ENCODE measurements around the gene NR1D2.

NR1D2 gene

DNA sequence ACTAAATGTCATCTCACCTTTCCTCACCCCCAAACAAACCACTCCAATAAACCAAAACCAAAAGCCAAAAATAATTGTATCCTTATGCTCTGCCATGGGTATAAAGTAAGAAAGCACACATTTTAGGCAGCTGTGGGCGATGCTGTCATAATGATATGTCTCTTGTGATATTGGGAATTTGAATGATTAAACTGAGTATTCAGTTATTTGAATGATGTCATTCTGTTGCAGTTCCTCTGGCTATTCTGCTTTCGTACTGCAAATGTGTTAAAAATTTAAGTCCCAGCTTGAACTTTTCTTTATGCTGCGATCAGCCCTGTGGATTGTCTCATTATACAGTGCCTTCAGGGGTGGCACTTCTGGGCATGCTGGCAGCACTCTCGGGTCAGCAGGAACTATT is 10.8 kb upstream of the NR1D2 start:
- DNase-seq (ENCODE audit: insufficient read length) (no peak), FAIRE-seq (peak; percentile 54)
- no peak for TF ChIP-seq POLR2A (IDR thresholded peaks at IDR 0.05; ENCODE audit: low read depth, low read length)
- no peak for TF ChIP-seq POLR2AphosphoS5 (IDR thresholded peaks at IDR 0.05; ENCODE audit: low read depth, low read length)
- no peak for TF ChIP-seq TAF1 (IDR thresholded peaks at IDR 0.05; ENCODE audit: borderline replicate concordance, low read depth, low read length)

DNA sequence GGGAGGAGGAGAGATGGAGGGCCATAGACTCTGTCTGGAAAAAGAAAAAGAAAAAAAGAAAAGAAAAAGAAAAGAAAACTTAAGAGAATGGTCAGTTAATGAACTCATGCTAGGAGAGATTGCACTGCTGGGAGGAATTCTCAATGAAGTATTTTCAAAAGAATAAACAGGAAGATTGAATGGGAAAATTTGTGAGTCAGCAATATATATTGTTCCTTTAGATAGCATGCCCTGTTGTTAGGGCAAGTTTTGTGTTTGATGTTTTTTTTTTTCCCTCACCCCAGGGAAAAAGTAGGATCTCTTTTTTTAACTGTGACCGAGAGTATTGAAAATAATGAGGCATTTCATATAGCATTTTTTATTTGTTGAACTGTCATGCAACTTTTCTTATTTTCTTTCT is 7.8 kb upstream of the NR1D2 start:
- no peak for TF ChIP-seq TAF1 (IDR thresholded peaks at IDR 0.05; ENCODE audit: borderline replicate concordance, low read depth, low read length)
- TF ChIP-seq POLR2AphosphoS5 (IDR thresholded peaks at IDR 0.05; ENCODE audit: low read depth, low read length): no peak
- no peak for TF ChIP-seq POLR2A (IDR thresholded peaks at IDR 0.05; ENCODE audit: low read depth, low read length)
- DNase-seq (ENCODE audit: insufficient read length) (no peak), FAIRE-seq (no peak)

DNA sequence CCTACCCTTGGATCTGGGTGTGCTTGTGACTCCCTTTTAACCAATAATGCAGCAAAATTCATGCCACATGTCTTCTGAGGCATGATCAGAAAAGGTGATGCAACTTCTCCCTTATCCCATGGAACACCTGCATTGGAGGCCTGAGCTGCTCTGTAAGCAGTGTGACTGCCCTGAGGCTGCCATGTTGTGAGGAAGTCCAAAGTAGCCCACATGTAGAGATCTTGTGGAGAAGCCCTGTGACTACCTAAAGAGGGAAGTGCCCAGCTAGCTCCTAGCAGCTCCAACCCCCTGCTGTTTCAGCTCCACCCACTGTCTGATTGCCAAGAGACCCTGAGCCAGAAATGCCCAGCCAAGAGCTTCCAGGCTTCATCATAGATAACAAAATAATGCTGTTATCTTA is 6.4 kb upstream of the NR1D2 start:
- no peak for FAIRE-seq
- no peak for DNase-seq (ENCODE audit: insufficient read length)
- TF ChIP-seq POLR2AphosphoS5 (IDR thresholded peaks at IDR 0.05; ENCODE audit: low read depth, low read length) (no peak), TAF1 (IDR thresholded peaks at IDR 0.05; ENCODE audit: borderline replicate concordance, low read depth, low read length) (no peak), POLR2A (IDR thresholded peaks at IDR 0.05; ENCODE audit: low read depth, low read length) (no peak)

DNA sequence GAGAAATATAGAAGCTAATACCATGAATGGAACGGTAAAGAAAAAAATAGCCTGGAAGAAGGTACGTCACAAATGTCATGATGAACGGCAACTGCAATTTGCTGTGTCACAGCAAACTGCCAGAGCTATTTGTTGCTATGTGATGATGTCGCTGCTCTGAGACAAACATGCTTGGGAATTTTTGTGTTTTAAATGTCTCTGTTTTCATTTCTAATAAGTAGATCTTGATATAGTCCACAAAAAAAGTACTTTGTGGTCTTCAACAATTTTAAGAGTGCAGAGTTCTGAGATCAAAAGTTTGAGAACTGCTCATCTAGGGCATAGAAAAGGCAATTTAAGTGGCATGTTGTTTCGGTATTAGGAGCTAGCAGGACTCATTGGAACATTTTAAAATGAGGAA is 4.3 kb upstream of the NR1D2 start:
- DNase-seq (ENCODE audit: insufficient read length) (no peak), FAIRE-seq (no peak)
- TF ChIP-seq TAF1 (IDR thresholded peaks at IDR 0.05; ENCODE audit: borderline replicate concordance, low read depth, low read length) (no peak), POLR2AphosphoS5 (IDR thresholded peaks at IDR 0.05; ENCODE audit: low read depth, low read length) (no peak), POLR2A (IDR thresholded peaks at IDR 0.05; ENCODE audit: low read depth, low read length) (no peak)

DNA sequence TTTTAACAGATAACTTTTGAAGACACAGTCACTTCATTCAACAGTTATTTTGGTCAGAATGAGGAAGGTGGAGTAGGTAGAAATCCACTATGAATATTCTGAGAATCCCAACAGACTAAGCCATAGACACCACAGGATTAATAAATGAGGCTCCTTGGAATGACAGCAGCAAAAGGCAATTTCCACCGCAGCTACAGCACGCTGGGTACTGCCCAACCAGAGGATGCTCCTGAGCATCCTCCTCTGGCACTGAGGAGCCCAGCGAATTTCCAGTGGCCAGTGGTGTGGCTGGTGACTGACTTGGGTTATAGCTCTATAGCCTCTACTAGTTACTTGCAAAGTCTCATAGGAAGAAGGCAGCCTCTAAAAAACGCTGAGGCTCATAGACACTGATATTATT is 3.6 kb upstream of the NR1D2 start:
- FAIRE-seq: no peak
- DNase-seq (ENCODE audit: insufficient read length): no peak

DNA sequence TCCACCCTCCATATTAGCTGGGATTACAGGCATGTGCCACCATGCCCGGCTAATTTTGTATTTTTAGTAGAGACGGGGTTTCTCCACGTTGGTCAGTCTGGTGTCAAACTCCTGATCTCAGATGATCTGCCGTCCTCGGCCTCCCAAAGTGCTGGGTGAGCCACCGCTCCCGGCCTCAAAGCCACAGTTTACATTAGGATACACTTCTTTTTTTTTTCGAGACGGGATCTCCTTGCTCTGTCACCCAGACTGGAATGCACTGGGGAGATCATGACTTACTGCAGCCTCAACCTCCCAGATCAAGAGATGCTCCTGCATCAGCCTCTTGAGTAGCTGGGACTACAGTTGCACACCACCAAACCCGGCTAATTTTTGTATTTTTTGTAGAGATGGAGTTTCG is 2.5 kb upstream of the NR1D2 start:
- DNase-seq (ENCODE audit: insufficient read length) (no peak), FAIRE-seq (no peak)
- no peak for TF ChIP-seq POLR2A (IDR thresholded peaks at IDR 0.05; ENCODE audit: low read depth, low read length)
- TF ChIP-seq POLR2AphosphoS5 (IDR thresholded peaks at IDR 0.05; ENCODE audit: low read depth, low read length): no peak
- no peak for TF ChIP-seq TAF1 (IDR thresholded peaks at IDR 0.05; ENCODE audit: borderline replicate concordance, low read depth, low read length)

More for the DNA sequence above, 3.6 kb upstream of the NR1D2 start:
- TF ChIP-seq POLR2AphosphoS5 (IDR thresholded peaks at IDR 0.05; ENCODE audit: low read depth, low read length) (no peak), POLR2A (IDR thresholded peaks at IDR 0.05; ENCODE audit: low read depth, low read length) (no peak), TAF1 (IDR thresholded peaks at IDR 0.05; ENCODE audit: borderline replicate concordance, low read depth, low read length) (no peak)

DNA sequence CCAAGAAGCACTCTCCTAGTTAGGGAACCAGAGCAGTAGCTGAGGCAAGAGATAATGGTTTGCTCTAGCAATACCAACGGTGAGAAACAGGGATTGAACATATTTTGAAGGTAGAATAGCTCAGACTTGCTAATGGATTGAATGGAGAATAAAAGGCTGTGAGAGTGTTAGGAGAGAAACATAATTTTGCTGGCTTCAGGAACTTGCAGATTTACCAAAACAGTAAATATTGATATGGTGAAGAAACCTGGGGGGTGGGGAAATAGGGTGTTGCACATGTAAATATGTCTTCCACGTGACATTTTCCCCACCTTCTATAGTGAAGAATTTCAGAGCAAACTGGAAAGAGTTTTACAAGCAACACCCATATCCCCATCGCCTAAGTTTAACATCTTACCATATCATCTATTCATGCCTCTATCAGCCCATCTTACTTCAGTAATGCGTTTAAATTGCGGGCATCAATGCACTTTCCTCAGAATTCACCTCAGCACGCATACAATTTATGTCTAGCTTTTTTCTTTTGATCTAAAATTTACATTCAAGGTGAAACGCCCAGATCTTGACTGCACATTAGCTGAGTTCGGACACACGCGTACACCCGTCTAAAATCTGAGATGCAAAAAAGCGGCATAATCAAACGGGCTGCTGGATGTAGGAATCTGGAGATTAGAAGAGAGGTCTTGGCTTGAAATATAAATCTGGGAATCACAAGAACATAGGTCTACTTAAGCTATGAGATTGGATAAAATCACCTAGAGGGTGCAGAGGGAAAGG is 891 bp upstream of the NR1D2 start:
- no peak for FAIRE-seq
- TF ChIP-seq POLR2A (IDR thresholded peaks at IDR 0.05; ENCODE audit: low read depth, low read length) (no peak), POLR2AphosphoS5 (IDR thresholded peaks at IDR 0.05; ENCODE audit: low read depth, low read length) (no peak), TAF1 (IDR thresholded peaks at IDR 0.05; ENCODE audit: borderline replicate concordance, low read depth, low read length) (no peak)
- no peak for DNase-seq (ENCODE audit: insufficient read length)

DNA sequence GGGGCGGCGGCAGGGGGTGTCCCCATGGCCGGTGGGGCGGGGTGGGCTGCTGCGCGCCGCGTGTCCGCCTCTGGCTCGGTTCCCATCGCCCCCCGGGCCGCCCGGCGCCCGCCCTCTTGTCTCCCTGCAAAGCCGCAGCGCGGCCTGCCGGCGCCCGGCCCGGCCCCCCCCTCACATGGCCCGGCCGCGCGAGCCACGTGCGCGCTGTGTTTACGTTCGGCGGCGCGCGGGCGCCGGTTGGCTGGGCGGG is 502 bp downstream of the NR1D2 start:
- FAIRE-seq (no peak), DNase-seq (ENCODE audit: insufficient read length) (no peak)
- TF ChIP-seq TAF1 (IDR thresholded peaks at IDR 0.05; ENCODE audit: borderline replicate concordance, low read depth, low read length) (no peak), POLR2A (IDR thresholded peaks at IDR 0.05; ENCODE audit: low read depth, low read length) (no peak), POLR2AphosphoS5 (IDR thresholded peaks at IDR 0.05; ENCODE audit: low read depth, low read length) (no peak)

DNA sequence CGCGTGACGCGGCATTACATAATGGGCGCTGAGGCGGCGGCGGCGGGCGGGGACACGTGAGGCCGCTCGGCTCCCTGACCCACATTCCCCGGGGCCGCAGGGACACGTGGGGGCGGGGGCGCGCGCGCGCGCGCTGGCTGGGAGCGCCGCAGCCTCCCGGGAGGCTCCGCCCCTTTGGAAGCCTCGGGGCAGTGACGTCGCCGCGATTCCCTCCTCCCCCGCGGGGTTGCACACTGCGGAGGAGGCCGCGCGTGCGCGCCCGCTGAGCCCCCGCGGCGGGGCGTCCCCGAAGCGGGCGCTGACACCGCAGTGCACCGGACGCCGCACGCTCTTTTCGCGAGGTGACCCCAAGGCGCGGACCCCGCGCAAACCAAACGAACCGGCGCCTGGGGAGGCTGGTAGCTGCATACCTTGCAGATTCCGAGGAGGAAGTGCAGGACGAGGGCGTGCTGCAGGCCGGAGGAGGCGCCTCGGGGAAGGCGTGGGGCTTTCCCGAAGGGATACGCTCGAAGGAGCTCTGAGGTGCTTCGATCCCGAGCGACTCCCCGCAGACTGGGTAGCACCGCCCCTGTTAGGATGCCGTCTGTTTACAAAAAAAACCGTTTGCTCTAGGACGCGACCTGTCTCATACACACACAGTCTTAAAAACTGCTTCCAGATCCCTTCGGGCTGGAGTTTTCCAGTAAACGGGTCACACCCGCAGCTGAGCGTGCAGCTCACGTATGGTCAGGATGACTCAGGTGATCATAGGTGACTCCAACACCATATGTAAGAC is 1.0 kb downstream of the NR1D2 start:
- DNase-seq (ENCODE audit: insufficient read length): peak; percentile 90
- FAIRE-seq: peak; percentile 96
- TF ChIP-seq TAF1 (IDR thresholded peaks at IDR 0.05; ENCODE audit: borderline replicate concordance, low read depth, low read length) (no peak), POLR2A (IDR thresholded peaks at IDR 0.05; ENCODE audit: low read depth, low read length) (peak; percentile 46; the same call in 1 of the 2 replicates)

DNA sequence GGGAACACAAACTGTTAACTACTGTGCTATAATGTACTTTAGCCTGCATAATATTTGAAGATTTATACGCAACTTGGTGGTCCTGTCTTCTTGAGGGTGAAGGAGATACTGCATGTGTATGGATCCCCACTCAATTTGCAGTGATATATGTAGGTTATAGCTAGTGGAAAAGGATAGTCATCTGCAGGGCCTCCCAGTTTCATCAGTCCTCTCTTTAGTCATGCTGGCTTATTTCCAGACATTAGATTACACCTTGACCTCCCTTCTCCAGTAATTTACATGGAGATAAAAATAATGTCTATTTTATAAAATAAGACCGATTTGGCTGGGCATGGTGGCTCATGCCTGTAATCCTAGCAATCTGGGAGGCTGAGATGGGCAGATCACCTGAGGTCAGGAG is 3.7 kb downstream of the NR1D2 start:
- DNase-seq (ENCODE audit: insufficient read length): no peak
- TF ChIP-seq POLR2A (IDR thresholded peaks at IDR 0.05; ENCODE audit: low read depth, low read length) (no peak), POLR2AphosphoS5 (IDR thresholded peaks at IDR 0.05; ENCODE audit: low read depth, low read length) (no peak), TAF1 (IDR thresholded peaks at IDR 0.05; ENCODE audit: borderline replicate concordance, low read depth, low read length) (no peak)
- no peak for FAIRE-seq

DNA sequence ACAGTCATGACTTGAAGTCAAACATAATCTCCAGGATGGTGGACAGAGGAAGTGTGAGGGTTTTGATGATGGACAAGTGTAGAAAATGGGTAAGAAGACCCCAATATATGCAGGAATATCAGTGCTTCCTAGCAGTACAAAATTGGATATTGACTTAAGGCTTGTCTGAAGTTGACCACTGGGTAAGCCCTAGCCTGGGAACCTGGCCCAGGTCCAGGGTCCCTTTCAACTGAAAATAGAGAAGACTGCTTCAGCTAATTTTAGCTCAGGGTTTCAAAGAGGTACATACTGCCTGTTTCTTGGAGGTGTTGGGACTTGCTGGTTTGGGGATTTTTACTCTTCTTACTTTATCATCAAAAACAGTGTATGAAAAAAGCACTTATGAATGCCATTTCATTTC is 4.7 kb downstream of the NR1D2 start:
- DNase-seq (ENCODE audit: insufficient read length) (no peak), FAIRE-seq (no peak)
- TF ChIP-seq TAF1 (IDR thresholded peaks at IDR 0.05; ENCODE audit: borderline replicate concordance, low read depth, low read length) (no peak), POLR2A (IDR thresholded peaks at IDR 0.05; ENCODE audit: low read depth, low read length) (no peak), POLR2AphosphoS5 (IDR thresholded peaks at IDR 0.05; ENCODE audit: low read depth, low read length) (no peak)

DNA sequence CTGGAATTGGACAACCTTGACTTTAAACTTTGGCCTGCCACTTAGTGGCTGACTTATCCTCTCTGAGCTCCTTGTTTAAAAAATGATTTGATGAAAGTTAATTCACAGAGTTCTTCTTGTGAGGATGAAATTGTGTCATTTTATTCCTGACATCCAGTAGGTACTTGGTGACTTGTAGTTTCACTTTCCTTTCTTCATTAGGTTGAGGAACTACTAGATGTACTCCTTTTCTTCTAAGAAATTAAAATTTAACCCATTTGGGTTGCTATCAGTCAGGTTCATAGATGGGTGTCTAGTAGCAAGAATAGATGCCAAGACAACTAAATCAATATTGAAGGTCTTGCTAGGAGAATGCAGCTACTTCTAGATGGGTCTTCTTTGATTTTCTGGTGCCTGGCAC is 5.2 kb downstream of the NR1D2 start:
- no peak for TF ChIP-seq TAF1 (IDR thresholded peaks at IDR 0.05; ENCODE audit: borderline replicate concordance, low read depth, low read length)
- no peak for TF ChIP-seq POLR2AphosphoS5 (IDR thresholded peaks at IDR 0.05; ENCODE audit: low read depth, low read length)
- no peak for TF ChIP-seq POLR2A (IDR thresholded peaks at IDR 0.05; ENCODE audit: low read depth, low read length)
- no peak for DNase-seq (ENCODE audit: insufficient read length)
- no peak for FAIRE-seq

Data from GM12892 (cell line).